Putamen (tissue), 1 donor: Measurements from ENCODE around the gene NRBP1.

Experiments used
- DNase-seq: peaks from one replicate; pipeline ENCODE4 v3.0.0-alpha.2; 2016; ENCODE audit warnings: low spot score

Gene NRBP1

DNA sequence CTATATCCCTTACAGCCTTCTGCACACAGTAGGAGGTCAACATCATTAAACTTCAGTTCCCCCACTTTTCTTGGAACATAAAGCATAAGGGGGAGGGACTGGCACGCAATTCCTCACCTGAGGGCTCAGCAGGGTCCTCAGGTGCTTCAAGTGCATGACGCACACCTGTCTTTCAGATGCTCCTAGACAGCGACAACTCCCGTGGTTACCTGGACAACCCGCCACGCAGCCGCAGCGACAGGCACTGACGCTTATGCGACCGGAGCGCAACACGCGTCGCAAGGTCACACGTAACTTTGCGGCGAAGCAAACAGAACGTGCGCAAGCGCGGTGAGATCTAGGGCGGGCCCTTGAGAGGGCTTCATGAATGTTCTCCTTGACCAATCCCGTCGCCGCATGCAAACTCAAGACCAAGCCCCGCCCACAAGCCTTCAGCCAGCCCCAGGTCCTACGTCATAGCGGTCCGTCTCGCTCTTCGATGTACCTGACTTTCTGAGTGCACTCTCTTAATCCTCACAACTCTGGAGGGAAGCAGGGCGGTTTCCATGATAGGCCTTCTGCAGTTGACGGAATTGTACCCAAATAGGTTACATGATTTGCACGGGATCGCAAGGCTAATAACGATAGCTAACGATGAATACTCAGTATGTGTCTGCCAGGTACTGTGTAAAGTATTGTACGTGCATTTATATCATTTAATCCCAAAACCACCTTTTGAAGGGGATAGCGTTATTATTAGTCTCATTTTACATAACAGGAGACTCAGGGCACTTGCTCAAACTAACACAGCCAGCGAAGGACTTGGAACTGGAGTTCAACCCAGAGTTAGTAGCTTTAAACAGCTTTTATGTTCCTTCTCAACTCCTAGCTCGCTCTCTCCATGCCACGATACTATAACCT is 61.3 kb downstream of the NRBP1 start, which contains the start of gene IFT172:
Gene IFT172 (minus strand): TSS at position 246 of the 900 bp plus-strand sequence. CDS start 90 bp downstream, at position 156.
- peak; percentile 98 for DNase-seq
